Natural killer cell (primary cell): ENCODE measurements around the gene FAM184B. TPM values are rescaled to one million over a fixed set of nuclear protein-coding genes. Genes with fewer than 3 reads are reported as not detected.

Experiments
- ATAC-seq, 3 donors: fragments of 150-1000 bp in 2 of 3; fragments of 200-7000 bp in 1 of 3; cut with Tn5 transposase; 1 replicate in 1 of 3; 2 replicates in 2 of 3; pipeline ENCODE4 v1.10.0; 2021; ENCODE audit warnings: mild to moderate bottlenecking in 2 of 3, moderate library complexity in 2 of 3
- DNase-seq, 2 donors: peaks; one replicate each; pipeline versions ENCODE4 v3.0.0 to v3.0.0-alpha.2; 2013 to 2021; ENCODE audit warnings: mixed read lengths in 1 of 2
- H3K27ac ChIP-seq: one replicate; pipeline ENCODE4 v1.5.1; 2013; ENCODE audit warnings: mild to moderate bottlenecking, low read length
- H3K27me3 ChIP-seq: one replicate; pipeline ENCODE4 v1.6.1; 2013; ENCODE audit warnings: low read length; ENCODE audit not compliant: control insufficient read depth, insufficient read depth
- H3K36me3 ChIP-seq: one replicate; pipeline ENCODE4 v1.6.1; 2013; ENCODE audit warnings: low read length; ENCODE audit not compliant: control insufficient read depth, insufficient read depth
- H3K4me1 ChIP-seq: one replicate; pipeline ENCODE4 v1.6.1; 2013; ENCODE audit warnings: low read length; ENCODE audit not compliant: control insufficient read depth, insufficient read depth
- H3K4me3 ChIP-seq: one replicate; pipeline ENCODE4 v1.5.1; 2013; ENCODE audit warnings: low read length
- H3K9me3 ChIP-seq: one replicate; pipeline ENCODE4 v1.6.1; 2013; ENCODE audit warnings: low read length; ENCODE audit not compliant: control insufficient read depth, insufficient read depth
- H3K27ac Mint-ChIP-seq, 2 donors: one replicate each; pipeline ENCODE4 v1.8.0; 2022; ENCODE audit warnings: mild to moderate bottlenecking in 2 of 2, mixed read lengths in 2 of 2, moderate library complexity in 1 of 2
- H3K27me3 Mint-ChIP-seq, 2 donors: one replicate each; pipeline ENCODE4 v1.8.0; 2022; ENCODE audit warnings: low read depth in 2 of 2, mixed read lengths in 2 of 2
- H3K36me3 Mint-ChIP-seq: one replicate; pipeline ENCODE4 v1.8.0; 2022; ENCODE audit warnings: mixed read lengths
- H3K4me1 Mint-ChIP-seq, 2 donors: one replicate each; pipeline ENCODE4 v1.8.0; 2022; ENCODE audit warnings: mixed read lengths in 2 of 2
- H3K4me3 Mint-ChIP-seq: one replicate; pipeline ENCODE4 v1.8.0; 2022; ENCODE audit warnings: mild to moderate bottlenecking, moderate library complexity, mixed read lengths
- H3K9me3 Mint-ChIP-seq, 2 donors: one replicate each; pipeline ENCODE4 v1.8.0; 2022; ENCODE audit warnings: mixed read lengths in 2 of 2
- WGBS: methylation state at CpG from one replicate; pipeline ENCODE4 v1.1.7; 2013; ENCODE audit warnings: missing lambda C conversion rate; ENCODE audit not compliant: insufficient coverage; 5-methylcytosine and 5-hydroxymethylcytosine counted together
- intact Hi-C: fragments of 100-400 bp; cut with micrococcal nuclease; formaldehyde crosslinking; loops from one replicate; pipeline ENCODE4 v1.14.2; 2022
- total RNA-seq, 4 donors: library from RNA; stranded (reverse); fragments of 120-200 nt in 1 of 4; gene quantifications; one replicate each; pipeline versions ENCODE4 v1.2.3 to v1.2.4, GENCODE V29; 2013 to 2022
- TF ChIP-seq, protein P1 (sequence below): fragments of 200-600 bp; IDR thresholded peaks from one replicate; pipeline ENCODE4 v1.8.0; 2022; ENCODE audit warnings: antibody characterized with exemption

The FAM184B gene
- total RNA-seq, 3 donors from 2014 or later (not counting 1 experiment from before 2014, with no cell fraction given): 0.05 TPM; not detected in 2

DNA sequence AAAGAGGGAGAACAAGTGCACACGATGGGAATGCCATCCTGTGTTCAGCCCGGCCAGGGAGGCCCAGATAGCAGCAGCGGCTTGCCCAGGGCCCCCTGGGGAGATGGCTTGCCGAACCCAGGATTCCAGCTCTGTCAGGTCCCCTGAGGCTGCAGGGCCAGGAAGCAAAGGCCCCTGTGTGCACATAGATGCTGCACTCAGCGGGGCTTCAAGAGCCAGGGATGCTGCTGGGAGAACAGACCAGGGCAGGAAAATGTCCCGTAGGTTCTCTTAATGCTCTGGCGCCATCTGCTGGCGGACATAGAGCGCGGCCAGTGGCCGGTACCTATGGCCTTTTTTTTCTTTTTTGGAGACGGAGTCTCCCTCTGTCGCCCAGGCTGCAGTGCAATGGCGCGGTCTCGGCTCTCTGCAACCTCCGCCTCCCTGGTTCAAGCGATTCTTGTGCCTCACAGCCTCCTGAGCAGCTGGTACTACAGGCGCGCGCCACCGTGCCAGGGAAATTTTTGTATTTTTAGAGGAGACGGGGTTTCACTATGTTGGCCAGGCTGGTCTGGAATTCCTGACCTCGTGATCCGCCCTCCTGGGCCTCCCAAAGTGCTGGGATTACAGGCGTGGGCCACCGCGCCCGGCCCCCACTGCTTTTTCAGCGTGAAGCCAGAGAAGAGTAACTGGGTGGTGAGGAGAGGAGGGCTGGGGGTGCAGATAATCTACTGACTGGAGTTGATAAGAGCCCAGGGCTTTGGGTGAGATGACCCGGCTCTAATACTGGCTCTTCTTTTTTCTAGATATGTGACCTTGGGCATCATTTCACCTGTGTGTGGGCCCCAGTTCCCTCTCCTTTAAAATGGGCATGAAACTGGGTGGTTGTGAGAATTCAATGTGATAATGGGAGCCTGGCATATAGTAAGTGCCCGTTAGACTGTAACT, 144.5 kb downstream of the FAM184B start:
- Histone ChIP-seq H3K4me3 (no peak overlapping the region), H3K27me3 (no peaks in the 10 kb centered on the region), H3K4me1 (no peaks in the 10 kb centered on the region), H3K36me3 (peaks cover 20% of the 10 kb centered on the region), H3K27ac (no peak overlapping the region), H3K9me3 (no peaks in the 10 kb centered on the region)
- Mint-ChIP-seq H3K4me1 (no peaks in the 10 kb centered on the region), H3K9me3 (no peaks in the 10 kb centered on the region), H3K27me3 (no peaks in the 10 kb centered on the region), H3K27ac (peak overlapping the region; percentile 29 to 45), H3K4me3 (no peak overlapping the region), H3K36me3 (no peaks in the 10 kb centered on the region)
- ATAC-seq (peak; percentile 79 to 91 (median 89)), DNase-seq (peak; percentile 67 to 83)
- WGBS: 71% methylated on average over 32 of the region's 32 CpGs
- TF ChIP-seq, protein P1, sequence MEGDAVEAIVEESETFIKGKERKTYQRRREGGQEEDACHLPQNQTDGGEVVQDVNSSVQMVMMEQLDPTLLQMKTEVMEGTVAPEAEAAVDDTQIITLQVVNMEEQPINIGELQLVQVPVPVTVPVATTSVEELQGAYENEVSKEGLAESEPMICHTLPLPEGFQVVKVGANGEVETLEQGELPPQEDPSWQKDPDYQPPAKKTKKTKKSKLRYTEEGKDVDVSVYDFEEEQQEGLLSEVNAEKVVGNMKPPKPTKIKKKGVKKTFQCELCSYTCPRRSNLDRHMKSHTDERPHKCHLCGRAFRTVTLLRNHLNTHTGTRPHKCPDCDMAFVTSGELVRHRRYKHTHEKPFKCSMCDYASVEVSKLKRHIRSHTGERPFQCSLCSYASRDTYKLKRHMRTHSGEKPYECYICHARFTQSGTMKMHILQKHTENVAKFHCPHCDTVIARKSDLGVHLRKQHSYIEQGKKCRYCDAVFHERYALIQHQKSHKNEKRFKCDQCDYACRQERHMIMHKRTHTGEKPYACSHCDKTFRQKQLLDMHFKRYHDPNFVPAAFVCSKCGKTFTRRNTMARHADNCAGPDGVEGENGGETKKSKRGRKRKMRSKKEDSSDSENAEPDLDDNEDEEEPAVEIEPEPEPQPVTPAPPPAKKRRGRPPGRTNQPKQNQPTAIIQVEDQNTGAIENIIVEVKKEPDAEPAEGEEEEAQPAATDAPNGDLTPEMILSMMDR: peak; percentile 89
- intact Hi-C loops: loop anchor here (1.0 kb wide), 2 partner anchors 88 to 956 kb away; no protein-coding TSS in a partner anchor

DNA sequence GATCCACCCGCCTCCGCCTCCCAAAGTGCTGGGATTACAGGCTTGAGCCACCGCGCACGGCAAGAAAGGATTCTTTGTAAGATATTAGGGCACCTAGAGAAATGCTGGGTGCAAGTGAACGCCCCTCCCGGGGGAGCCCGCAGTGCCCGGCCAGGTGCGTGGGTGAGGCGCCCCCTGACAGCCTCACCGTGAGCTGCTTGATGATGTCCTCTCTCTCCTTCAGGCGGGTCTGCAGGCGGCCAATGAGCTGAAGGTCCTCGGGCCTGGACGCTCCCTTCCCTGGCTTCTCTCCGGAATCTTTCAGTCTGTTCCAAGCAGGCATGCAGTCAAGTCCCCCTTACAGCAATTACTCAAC, 145.1 kb downstream of the FAM184B start:
- Mint-ChIP-seq H3K4me3 (no peak overlapping the region), H3K27ac (peak overlapping the region; percentile 29 to 45), H3K27me3 (no peaks in the 10 kb centered on the region), H3K4me1 (no peaks in the 10 kb centered on the region), H3K36me3 (no peaks in the 10 kb centered on the region), H3K9me3 (no peaks in the 10 kb centered on the region)
- Histone ChIP-seq H3K36me3 (peaks cover 25% of the 10 kb centered on the region), H3K4me1 (no peaks in the 10 kb centered on the region), H3K27ac (no peak overlapping the region), H3K27me3 (no peaks in the 10 kb centered on the region), H3K4me3 (no peak overlapping the region), H3K9me3 (no peaks in the 10 kb centered on the region)
- 96% methylated on average over 17 of the region's 17 CpGs for WGBS
- intact Hi-C loops: loop anchor here (1.0 kb wide), 2 partner anchors 87 to 957 kb away; no protein-coding TSS in a partner anchor
- TF ChIP-seq, protein P1: no peak
- DNase-seq (no peak), ATAC-seq (no peak)

DNA sequence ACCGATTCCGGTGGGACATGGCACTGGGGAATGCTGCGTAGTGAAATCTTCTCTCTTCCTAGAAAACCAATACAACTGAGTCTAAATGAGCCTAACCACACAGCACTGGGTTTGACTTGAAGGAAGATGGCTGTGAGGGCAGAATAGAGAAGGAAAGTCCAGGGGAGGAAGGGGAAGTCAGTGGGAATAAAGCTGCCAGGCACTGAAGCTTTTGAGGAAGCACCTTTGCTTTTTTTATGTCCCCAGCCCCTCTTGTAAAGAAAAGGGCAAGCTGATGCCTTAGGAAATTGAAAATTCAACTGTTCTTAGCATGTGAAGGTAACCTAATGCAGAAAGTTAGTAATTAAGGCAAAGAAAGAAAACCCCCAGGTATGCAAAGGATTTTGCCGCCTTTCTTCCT, 146.4 kb downstream of the FAM184B start:
- no CpG with 5 or more reads among the region's 4 CpGs for WGBS
- H3K27me3 Mint-ChIP-seq: no peaks in the 10 kb centered on the region
- TF ChIP-seq, protein P1: no peak
- no peaks in the 10 kb centered on the region for H3K4me1 Mint-ChIP-seq
- no peaks in the 10 kb centered on the region for H3K4me1 ChIP-seq
- peak overlapping the region in 1 of 2 donors; percentile 61 for H3K27ac Mint-ChIP-seq
- no peak overlapping the region for H3K27ac ChIP-seq
- ATAC-seq (no peak), DNase-seq (no peak)
- H3K4me3 ChIP-seq: no peak overlapping the region
- intact Hi-C loops: no loop called here
- no peaks in the 10 kb centered on the region for H3K27me3 ChIP-seq
- peaks cover 29% of the 10 kb centered on the region for H3K36me3 ChIP-seq
- H3K9me3 ChIP-seq: no peaks in the 10 kb centered on the region
- no peak overlapping the region for H3K4me3 Mint-ChIP-seq
- no peaks in the 10 kb centered on the region for H3K36me3 Mint-ChIP-seq
- no peaks in the 10 kb centered on the region for H3K9me3 Mint-ChIP-seq
